GM23338 (cell line): ENCODE results near the gene MAGEA9B. TPM values are rescaled to one million over a fixed set of nuclear protein-coding genes. Genes with fewer than 3 reads are reported as not detected.
"Not testable (repeated sequence)": the region's sequence is repeated elsewhere in the genome, so short reads cannot be mapped to it uniquely, and the experiment has no call there.

Source experiments
- ATAC-seq: fragments of 200-7000 bp; cut with Tn5 transposase; 3 replicates; pipeline ENCODE4 v1.9.1; 2020
- DNase-seq: peaks from one replicate; pipeline ENCODE4 v3.0.0-alpha.2; 2015; ENCODE audit warnings: low spot score
- H2AFZ ChIP-seq: fragments of 200-600 bp; sonication (generic); 2 replicates; pipeline ENCODE4 v1.8.0; 2016; ENCODE audit warnings: antibody characterized with exemption, mild to moderate bottlenecking, moderate library complexity
- H3F3A ChIP-seq: fragments of 200-600 bp; sonication (generic); replicated peaks from 2 replicates; pipeline ENCODE4 v1.8.0; 2017; ENCODE audit warnings: antibody characterized with exemption, mixed run types, low read depth
- H3K27ac ChIP-seq: fragments of 200-600 bp; sonication (generic); 2 replicates; pipeline ENCODE4 v1.6.1; 2016; ENCODE audit warnings: low read depth
- H3K27me3 ChIP-seq: fragments of 200-600 bp; sonication (generic); 2 replicates; pipeline ENCODE4 v1.8.0; 2016; ENCODE audit warnings: mild to moderate bottlenecking, mixed run types, moderate library complexity; ENCODE audit not compliant: insufficient read depth
- H3K36me3 ChIP-seq: fragments of 200-600 bp; sonication (generic); 2 replicates; pipeline ENCODE4 v1.8.0; 2016; ENCODE audit warnings: mild to moderate bottlenecking; ENCODE audit not compliant: insufficient read depth
- H3K4me1 ChIP-seq: fragments of 200-600 bp; sonication (generic); 2 replicates; pipeline ENCODE4 v1.8.0; 2016; ENCODE audit warnings: mild to moderate bottlenecking, moderate library complexity; ENCODE audit not compliant: insufficient read depth
- H3K4me2 ChIP-seq: fragments of 200-600 bp; sonication (generic); 2 replicates; pipeline ENCODE4 v1.7.1; 2017; ENCODE audit warnings: mixed run types
- H3K4me3 ChIP-seq: fragments of 200-600 bp; sonication (generic); 2 replicates; pipeline ENCODE4 v1.6.1; 2016; ENCODE audit warnings: mixed run types
- H3K79me2 ChIP-seq: fragments of 200-600 bp; sonication (generic); replicated peaks from 2 replicates; pipeline ENCODE4 v1.8.0; 2017; ENCODE audit warnings: mild to moderate bottlenecking; ENCODE audit not compliant: insufficient read depth
- H3K9me2 ChIP-seq: fragments of 200-600 bp; sonication (generic); 2 replicates; pipeline ENCODE4 v1.8.0; 2017; ENCODE audit not compliant: insufficient read depth
- H4K20me1 ChIP-seq: fragments of 200-600 bp; sonication (generic); replicated peaks from 2 replicates; pipeline ENCODE4 v1.8.0; 2017; ENCODE audit warnings: mild to moderate bottlenecking; ENCODE audit not compliant: insufficient read depth
- H3K27ac Mint-ChIP-seq: 2 replicates; pipeline ENCODE4 v1.8.0; 2020; ENCODE audit warnings: inconsistent platforms, mild to moderate bottlenecking, moderate library complexity, mixed read lengths
- H3K27me3 Mint-ChIP-seq: 3 replicates; pipeline ENCODE4 v1.8.0; 2022; ENCODE audit warnings: low read depth, mild to moderate bottlenecking, moderate library complexity, mixed read lengths, inconsistent platforms; ENCODE audit not compliant: insufficient read depth, poor library complexity
- H3K36me3 Mint-ChIP-seq: 3 replicates; pipeline ENCODE4 v1.8.0; 2021; ENCODE audit warnings: low read depth, mild to moderate bottlenecking, inconsistent platforms, moderate library complexity, mixed read lengths
- H3K4me1 Mint-ChIP-seq: 3 replicates; pipeline ENCODE4 v1.8.0; 2020; ENCODE audit warnings: mild to moderate bottlenecking, inconsistent platforms, mixed read lengths
- H3K4me3 Mint-ChIP-seq: 3 replicates; pipeline ENCODE4 v1.8.0; 2021; ENCODE audit warnings: moderate library complexity, mild to moderate bottlenecking, inconsistent platforms, mixed read lengths
- H3K9me3 Mint-ChIP-seq: 3 replicates; pipeline ENCODE4 v1.8.0; 2020; ENCODE audit warnings: moderate library complexity, mild to moderate bottlenecking, inconsistent platforms, mixed read lengths
- CREB1 ChIP-seq: fragments of 250-450 bp; sonication (Bioruptor Pico); IDR thresholded peaks from 2 replicates; pipeline ENCODE4 v1.5.0; 2020; ENCODE audit warnings: low read depth, mild to moderate bottlenecking, moderate library complexity
- ETS1 ChIP-seq: IDR thresholded peaks from 2 replicates; pipeline ENCODE4 v1.6.1; 2016; ENCODE audit warnings: antibody characterized with exemption
- NANOG ChIP-seq: IDR thresholded peaks from 2 replicates; pipeline ENCODE4 v1.6.1; 2016; ENCODE audit warnings: antibody characterized with exemption, borderline replicate concordance
- REST ChIP-seq: IDR thresholded peaks from one replicate; pipeline ENCODE4 v1.6.1; 2018; ENCODE audit warnings: antibody characterized with exemption; ENCODE audit not compliant: unreplicated experiment
- STAT1 ChIP-seq: IDR thresholded peaks from one replicate; pipeline ENCODE4 v1.6.1; 2016; ENCODE audit warnings: antibody characterized with exemption; ENCODE audit not compliant: unreplicated experiment
- polyA plus RNA-seq: library from polyadenylated mRNA; unstranded; fragments of >200 nt; fragmentation: Nextera tagmentation; extraction: Ambion mirVana; gene quantifications from 2 replicates; pipeline ENCODE4 v1.2.1, GENCODE V29; 2016
- total RNA-seq: library from RNA; depleted of rRNA; stranded (reverse); fragments of >200 nt; shearing (Covaris generic); gene quantifications from 2 replicates; pipeline ENCODE4 v1.2.3, GENCODE V29; 2014

MAGEA9B gene
- total and polyA plus RNA-seq, 2 experiments from 2014 or later, result 0.52 TPM; not detected in 1

- no peak for TF ChIP-seq REST
- TF ChIP-seq ETS1, result no peak
- no peak for TF ChIP-seq NANOG
- TF ChIP-seq STAT1, result no peak
- TF ChIP-seq CREB1, result no peak
Measured at GRCh38 chrX:149563359-149563758, 23.9 kb downstream of the MAGEA9B start (continued).

GRCh38 chrX:149555251-149555650, 32.0 kb downstream of the MAGEA9B start:
- not testable (repeated sequence) for H4K20me1 ChIP-seq, H3F3A ChIP-seq, H3K4me1 Mint-ChIP-seq, H3K27me3 Mint-ChIP-seq, H3K4me1 ChIP-seq, H3K36me3 Mint-ChIP-seq, H3K36me3 ChIP-seq, DNase-seq, H2AFZ ChIP-seq, H3K79me2 ChIP-seq, ATAC-seq, H3K4me3 Mint-ChIP-seq, H3K9me2 ChIP-seq, H3K27ac Mint-ChIP-seq, H3K4me2 ChIP-seq, H3K9me3 Mint-ChIP-seq, H3K4me3 ChIP-seq, H3K27ac ChIP-seq, H3K27me3 ChIP-seq

DNA sequence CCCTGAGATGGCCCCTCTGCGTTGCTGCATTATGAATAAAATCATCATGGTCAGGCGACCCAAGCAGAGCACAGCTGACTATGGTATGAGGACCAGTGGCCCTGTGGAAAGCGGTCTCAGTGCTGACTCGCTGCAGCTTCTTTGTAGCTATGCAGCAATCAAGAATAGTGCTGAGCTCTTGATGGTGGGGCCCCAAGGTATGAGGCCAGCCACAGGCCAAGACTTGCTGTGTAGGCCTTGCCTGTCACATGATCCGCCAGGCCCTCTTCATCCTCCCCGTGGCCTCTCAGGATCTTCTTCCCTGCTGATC, 35.4 kb downstream of the MAGEA9B start:
- not testable (repeated sequence) for H3K9me3 Mint-ChIP-seq, H3K27me3 Mint-ChIP-seq, H3F3A ChIP-seq, H3K9me2 ChIP-seq, H3K27me3 ChIP-seq, H3K4me1 Mint-ChIP-seq, H3K4me1 ChIP-seq, H3K4me3 ChIP-seq, DNase-seq, ATAC-seq, H3K36me3 Mint-ChIP-seq, H3K27ac ChIP-seq, H3K36me3 ChIP-seq, H3K27ac Mint-ChIP-seq, H4K20me1 ChIP-seq, H3K4me3 Mint-ChIP-seq, H3K79me2 ChIP-seq, H3K4me2 ChIP-seq, H2AFZ ChIP-seq

- not testable (repeated sequence) for H3K27me3 Mint-ChIP-seq
Measured at GRCh38 chrX:149551245-149551938, 35.9 kb downstream of the MAGEA9B start.

GRCh38 chrX:149550454-149550853, 36.8 kb downstream of the MAGEA9B start:
- not testable (repeated sequence) for H3F3A ChIP-seq, H3K36me3 ChIP-seq, H3K27me3 Mint-ChIP-seq, H3K79me2 ChIP-seq, H4K20me1 ChIP-seq, H2AFZ ChIP-seq, H3K9me3 Mint-ChIP-seq, H3K9me2 ChIP-seq, DNase-seq, H3K4me3 ChIP-seq, H3K4me1 Mint-ChIP-seq, H3K4me2 ChIP-seq, H3K36me3 Mint-ChIP-seq, H3K27ac ChIP-seq, H3K4me3 Mint-ChIP-seq, H3K27me3 ChIP-seq, H3K4me1 ChIP-seq, H3K27ac Mint-ChIP-seq, ATAC-seq

More at GRCh38 chrX:149551245-149551938, 35.9 kb downstream of the MAGEA9B start:
- DNase-seq, H3K4me3 Mint-ChIP-seq, H2AFZ ChIP-seq, H3K79me2 ChIP-seq, ATAC-seq, H3K4me1 Mint-ChIP-seq, H3K4me3 ChIP-seq, H3K9me2 ChIP-seq, H3K27ac Mint-ChIP-seq, H3K4me2 ChIP-seq, H3K9me3 Mint-ChIP-seq, H3K36me3 Mint-ChIP-seq, H3K36me3 ChIP-seq, H4K20me1 ChIP-seq, H3K27me3 ChIP-seq, H3K4me1 ChIP-seq, H3K27ac ChIP-seq, H3F3A ChIP-seq: not testable (repeated sequence)

DNA sequence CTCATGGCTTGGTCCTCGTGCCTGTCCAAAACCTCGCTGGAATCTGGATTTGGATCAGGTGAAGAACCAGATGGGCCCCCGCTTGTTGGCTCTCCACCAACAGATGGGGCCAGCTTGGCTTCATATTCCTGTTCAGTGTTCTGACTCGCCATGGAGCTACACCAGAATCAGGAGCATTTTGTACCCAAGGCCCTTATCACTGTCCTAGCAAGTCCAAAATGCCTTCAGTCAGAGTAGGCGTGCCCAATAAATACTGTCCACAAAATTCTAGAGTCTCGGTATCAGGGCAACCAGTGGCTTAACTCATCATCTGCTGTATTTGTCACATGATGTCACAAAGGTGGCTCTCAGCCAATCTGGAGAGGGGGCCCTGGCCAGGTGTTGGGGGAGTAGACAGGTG, 37.6 kb downstream of the MAGEA9B start, which contains the start of gene HSFX3:
TSS of gene HSFX3 (minus strand) at position 224 of the 400 bp plus-strand sequence. CDS start at position 152, 72 bp downstream.
- ATAC-seq, result not testable (repeated sequence)

More for the DNA sequence above, 37.6 kb downstream of the MAGEA9B start, which contains the start of gene HSFX3:
- not testable (repeated sequence) for H3K4me3 Mint-ChIP-seq, H3K4me1 Mint-ChIP-seq, H3K27ac Mint-ChIP-seq, H2AFZ ChIP-seq, H3K27ac ChIP-seq, H3K9me3 Mint-ChIP-seq, H4K20me1 ChIP-seq, DNase-seq, H3K27me3 ChIP-seq, H3F3A ChIP-seq, H3K79me2 ChIP-seq, H3K4me2 ChIP-seq, H3K36me3 Mint-ChIP-seq, H3K4me3 ChIP-seq, H3K4me1 ChIP-seq, H3K36me3 ChIP-seq, H3K27me3 Mint-ChIP-seq, H3K9me2 ChIP-seq
